Fibroblast of the conjunctiva (primary cell): ENCODE data around the gene IQGAP2.
"Not testable (repeated sequence)": the region's sequence is repeated elsewhere in the genome, so short reads cannot be mapped to it uniquely, and the experiment has no call there.

Experiments used
- DNase-seq: peaks from one replicate; pipeline ENCODE4 v3.0.0-alpha.2; 2010; ENCODE audit warnings: low read depth

IQGAP2 gene

GRCh38 chr5:76402886-76403765 is at the start of gene IQGAP2:
Gene IQGAP2, plus strand, starts transcription at chr5:76403285. Its CDS starts 261 bp downstream, at chr5:76403546.
- DNase-seq: peak; percentile 2

- no peak for DNase-seq
These were observed 46.2 kb upstream of the IQGAP2 start for GRCh38 chr5:76356887-76357286.

GRCh38 chr5:76363352-76364225 is 39.5 kb upstream of the IQGAP2 start:
- DNase-seq: no peak

- no peak for DNase-seq
These were observed 38.9 kb upstream of the IQGAP2 start for GRCh38 chr5:76364226-76364589.

GRCh38 chr5:76365561-76365960 is 37.5 kb upstream of the IQGAP2 start:
- no peak for DNase-seq

GRCh38 chr5:76366596-76366995 is 36.5 kb upstream of the IQGAP2 start:
- no peak for DNase-seq

GRCh38 chr5:76367623-76368371 is 35.3 kb upstream of the IQGAP2 start:
- DNase-seq: no peak

- no peak for DNase-seq
These were observed 34.1 kb upstream of the IQGAP2 start for GRCh38 chr5:76368941-76369340.

- not testable (repeated sequence) for DNase-seq
These were observed 33.4 kb upstream of the IQGAP2 start for GRCh38 chr5:76369668-76370067.

- DNase-seq: no peak
These were observed 31.1 kb upstream of the IQGAP2 start for GRCh38 chr5:76371960-76372322.

GRCh38 chr5:76372323-76373054 is 30.6 kb upstream of the IQGAP2 start:
- peak; percentile 68 for DNase-seq

GRCh38 chr5:76376148-76376865 is 26.8 kb upstream of the IQGAP2 start:
- DNase-seq: no peak

GRCh38 chr5:76376866-76377230 is 26.2 kb upstream of the IQGAP2 start:
- DNase-seq: no peak

- no peak for DNase-seq
These were observed 24.7 kb upstream of the IQGAP2 start for GRCh38 chr5:76378355-76378754.

GRCh38 chr5:76379316-76379715 is 23.8 kb upstream of the IQGAP2 start:
- DNase-seq: no peak

- no peak for DNase-seq
These were observed 23.2 kb upstream of the IQGAP2 start for GRCh38 chr5:76379855-76380254.

- DNase-seq: no peak
These were observed 22.6 kb upstream of the IQGAP2 start for GRCh38 chr5:76380346-76381066.

- no peak for DNase-seq
These were observed 19.8 kb upstream of the IQGAP2 start for GRCh38 chr5:76383126-76383832.

- DNase-seq: no peak
These were observed 18.9 kb upstream of the IQGAP2 start for GRCh38 chr5:76384189-76384588.

GRCh38 chr5:76384705-76385104 is 18.4 kb upstream of the IQGAP2 start:
- no peak for DNase-seq
